DND-41 (cell line): ENCODE data around the gene VMO1.

ENCODE experiments used
- EZH2 ChIP-seq: IDR thresholded peaks from 3 replicates; pipeline ENCODE4 v1.6.1; 2012; ENCODE audit warnings: borderline replicate concordance, low read depth, mild to moderate bottlenecking, moderate library complexity, low read length, inconsistent platforms; ENCODE audit not compliant: severe bottlenecking
- TF ChIP-seq, protein P1 (sequence below): IDR thresholded peaks from 2 replicates; pipeline ENCODE4 v1.5.1; 2012; ENCODE audit warnings: borderline replicate concordance, low read length, moderate library complexity, mild to moderate bottlenecking; ENCODE audit not compliant: poor library complexity, severe bottlenecking; ENCODE audit errors: extremely low read depth

DNA sequence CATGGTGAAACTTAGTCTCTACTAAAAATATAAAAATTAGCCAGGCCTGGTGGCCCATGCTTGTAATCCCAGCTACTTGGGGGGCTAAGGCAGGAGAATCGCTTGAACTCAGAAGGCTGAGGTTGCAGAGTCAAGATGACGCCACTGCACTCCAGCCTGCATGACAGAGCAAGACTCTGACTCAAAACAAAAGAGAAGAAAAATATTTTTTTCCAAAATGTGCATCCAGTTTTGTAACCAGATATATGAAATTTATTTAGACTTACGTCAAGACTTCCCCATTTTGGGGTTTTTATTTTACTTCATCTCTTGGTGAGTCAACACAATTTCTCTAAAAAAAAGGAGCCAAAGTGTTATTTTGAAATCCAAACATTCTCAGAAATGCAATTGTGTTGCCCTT lies 20.0 kb downstream of the VMO1 start:
- TF ChIP-seq, protein P1, sequence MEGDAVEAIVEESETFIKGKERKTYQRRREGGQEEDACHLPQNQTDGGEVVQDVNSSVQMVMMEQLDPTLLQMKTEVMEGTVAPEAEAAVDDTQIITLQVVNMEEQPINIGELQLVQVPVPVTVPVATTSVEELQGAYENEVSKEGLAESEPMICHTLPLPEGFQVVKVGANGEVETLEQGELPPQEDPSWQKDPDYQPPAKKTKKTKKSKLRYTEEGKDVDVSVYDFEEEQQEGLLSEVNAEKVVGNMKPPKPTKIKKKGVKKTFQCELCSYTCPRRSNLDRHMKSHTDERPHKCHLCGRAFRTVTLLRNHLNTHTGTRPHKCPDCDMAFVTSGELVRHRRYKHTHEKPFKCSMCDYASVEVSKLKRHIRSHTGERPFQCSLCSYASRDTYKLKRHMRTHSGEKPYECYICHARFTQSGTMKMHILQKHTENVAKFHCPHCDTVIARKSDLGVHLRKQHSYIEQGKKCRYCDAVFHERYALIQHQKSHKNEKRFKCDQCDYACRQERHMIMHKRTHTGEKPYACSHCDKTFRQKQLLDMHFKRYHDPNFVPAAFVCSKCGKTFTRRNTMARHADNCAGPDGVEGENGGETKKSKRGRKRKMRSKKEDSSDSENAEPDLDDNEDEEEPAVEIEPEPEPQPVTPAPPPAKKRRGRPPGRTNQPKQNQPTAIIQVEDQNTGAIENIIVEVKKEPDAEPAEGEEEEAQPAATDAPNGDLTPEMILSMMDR: no peak
- no peak for TF ChIP-seq EZH2
